ENCODE results near the gene TMEM92.
"Not testable (repeated sequence)": the region's sequence is repeated elsewhere in the genome, so short reads cannot be mapped to it uniquely, and the experiment has no call there.

Gene TMEM92

DNA sequence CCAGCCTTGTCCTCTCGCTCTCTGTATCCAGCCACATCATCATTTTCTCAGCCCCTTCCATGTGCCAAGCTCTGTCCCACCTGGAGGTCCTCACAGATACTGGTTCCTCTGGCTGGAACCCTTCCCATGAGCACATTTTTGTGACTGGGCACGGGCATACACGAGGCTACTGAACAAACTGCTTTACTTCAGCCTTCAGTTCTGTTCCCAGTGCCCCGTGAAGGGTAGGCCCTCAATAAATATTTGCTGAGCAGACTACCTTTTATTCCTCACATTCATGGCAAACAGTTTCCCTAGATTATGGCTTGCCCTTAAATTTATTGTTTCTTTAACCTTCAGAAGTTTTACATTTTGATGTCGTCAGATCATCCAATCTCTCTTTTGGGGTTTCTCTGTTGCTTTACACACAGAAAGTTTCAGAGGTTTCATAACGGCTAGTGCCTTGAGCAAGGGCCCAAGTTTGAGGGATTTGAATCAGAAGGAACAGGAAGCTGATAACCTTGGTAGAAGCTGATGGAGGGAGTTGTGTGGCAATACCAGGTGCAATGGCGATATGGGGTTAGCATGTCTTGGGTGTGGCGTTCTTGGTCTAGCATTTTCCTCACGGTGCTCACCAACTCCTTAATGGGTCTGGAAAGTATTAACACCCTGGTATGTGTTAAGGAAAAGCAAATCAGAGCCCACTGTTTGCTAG lies 27.8 kb downstream of the TMEM92 start:
- no peak for DNase-seq

GRCh38 chr17:50303051-50303450 lies 28.8 kb downstream of the TMEM92 start:
- DNase-seq = no peak

DNA sequence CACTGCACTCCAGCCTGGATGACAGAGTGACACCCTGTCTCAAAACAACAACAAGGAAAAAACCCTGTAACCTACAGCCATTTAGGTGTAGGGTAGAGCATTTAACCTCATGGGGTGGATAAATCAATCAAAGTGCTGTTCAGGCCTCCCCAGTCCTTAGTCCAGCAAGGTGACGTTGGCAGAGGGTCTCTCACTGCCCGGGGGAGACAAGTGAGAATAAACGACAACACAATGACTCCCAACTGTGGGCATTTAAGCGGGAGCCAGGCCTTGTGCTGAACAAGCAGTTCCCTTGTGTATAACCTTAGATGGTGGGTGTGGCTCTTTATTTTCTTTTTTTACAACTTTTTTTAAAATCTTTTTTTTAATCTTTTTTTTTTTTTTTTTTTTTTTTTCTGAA lies 29.3 kb downstream of the TMEM92 start:
- DNase-seq = no peak

DNA sequence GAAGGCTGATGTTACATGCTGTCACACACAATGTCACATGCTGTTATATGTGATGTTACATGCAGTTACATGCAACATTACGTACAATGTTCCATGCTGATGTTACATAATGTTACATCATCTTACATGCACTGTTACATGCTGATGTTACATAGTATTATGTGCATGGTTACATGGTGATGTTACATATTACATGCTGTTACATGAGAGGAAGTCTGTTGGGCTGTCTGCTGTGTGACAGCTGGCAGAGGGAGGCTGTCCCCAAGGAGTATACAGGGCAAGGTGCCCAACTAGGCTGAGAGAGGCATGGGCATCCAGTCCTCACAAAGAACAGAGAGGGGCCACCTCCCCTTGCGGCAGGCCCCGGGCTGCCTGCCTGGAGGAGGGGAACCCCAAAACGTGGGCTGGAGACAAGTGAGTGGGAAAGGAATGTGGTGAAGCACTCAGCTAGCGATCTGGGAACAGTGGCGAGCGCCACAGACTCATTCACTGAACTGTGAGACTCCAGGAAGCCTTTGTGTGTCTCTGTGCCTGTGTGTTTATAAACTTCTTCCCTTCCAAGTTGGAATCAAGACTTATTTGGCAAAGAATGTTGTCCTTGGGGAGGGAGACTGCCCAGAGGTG lies 30.6 kb downstream of the TMEM92 start:
- no peak for DNase-seq

GRCh38 chr17:50307654-50308053 lies 33.4 kb downstream of the TMEM92 start:
- DNase-seq = no peak

GRCh38 chr17:50308666-50309065 lies 34.4 kb downstream of the TMEM92 start:
- no peak for DNase-seq

GRCh38 chr17:50310455-50311111 lies 36.3 kb downstream of the TMEM92 start:
- DNase-seq = no peak

DNA sequence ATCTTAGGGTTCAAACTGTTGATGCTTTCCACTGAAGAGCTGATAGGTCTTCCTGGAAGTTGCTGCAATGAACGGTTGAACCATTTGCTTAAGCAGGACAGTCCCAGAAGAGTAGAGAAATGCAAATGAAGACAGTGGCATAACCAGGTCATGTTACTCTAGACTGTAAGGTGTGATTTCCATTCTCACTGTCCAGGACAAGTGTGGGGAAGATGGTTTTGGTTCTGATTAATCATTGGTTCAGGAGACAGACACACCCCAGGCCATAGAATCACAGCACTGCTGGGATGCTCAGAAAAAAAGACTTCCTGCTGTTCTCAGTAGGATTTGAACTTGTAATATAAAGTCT lies 36.8 kb downstream of the TMEM92 start:
- no peak for DNase-seq

- DNase-seq = no peak
These were observed 37.2 kb downstream of the TMEM92 start for GRCh38 chr17:50311483-50311882.

- DNase-seq = no peak
These were observed 38.0 kb downstream of the TMEM92 start for GRCh38 chr17:50312308-50312707.

GRCh38 chr17:50314456-50315011 lies 40.3 kb downstream of the TMEM92 start:
- DNase-seq = no peak

- no peak for DNase-seq
These were observed 41.8 kb downstream of the TMEM92 start for GRCh38 chr17:50316016-50316587.

DNA sequence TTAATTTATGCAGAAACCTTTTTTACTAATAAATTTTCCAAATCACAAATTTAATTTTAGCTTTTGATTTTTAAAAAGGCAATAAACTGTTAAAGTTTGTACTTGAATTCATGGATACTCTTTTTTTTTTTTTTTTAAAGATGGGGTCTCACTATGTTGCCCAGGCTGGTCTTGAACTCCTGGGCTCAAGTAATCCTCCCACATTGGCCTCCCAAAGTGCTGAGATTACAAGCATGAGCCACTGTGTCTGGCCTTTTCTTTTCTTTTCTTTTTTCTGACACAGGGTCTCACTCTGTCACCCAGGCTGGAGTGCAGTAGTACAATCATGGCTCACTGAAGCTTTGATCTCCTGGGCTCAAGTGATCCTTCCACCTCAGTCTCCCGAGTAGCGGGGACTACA lies 42.4 kb downstream of the TMEM92 start:
- DNase-seq = not testable (repeated sequence)

- no peak for DNase-seq
These were observed 42.9 kb downstream of the TMEM92 start for GRCh38 chr17:50317121-50317520.

DNA sequence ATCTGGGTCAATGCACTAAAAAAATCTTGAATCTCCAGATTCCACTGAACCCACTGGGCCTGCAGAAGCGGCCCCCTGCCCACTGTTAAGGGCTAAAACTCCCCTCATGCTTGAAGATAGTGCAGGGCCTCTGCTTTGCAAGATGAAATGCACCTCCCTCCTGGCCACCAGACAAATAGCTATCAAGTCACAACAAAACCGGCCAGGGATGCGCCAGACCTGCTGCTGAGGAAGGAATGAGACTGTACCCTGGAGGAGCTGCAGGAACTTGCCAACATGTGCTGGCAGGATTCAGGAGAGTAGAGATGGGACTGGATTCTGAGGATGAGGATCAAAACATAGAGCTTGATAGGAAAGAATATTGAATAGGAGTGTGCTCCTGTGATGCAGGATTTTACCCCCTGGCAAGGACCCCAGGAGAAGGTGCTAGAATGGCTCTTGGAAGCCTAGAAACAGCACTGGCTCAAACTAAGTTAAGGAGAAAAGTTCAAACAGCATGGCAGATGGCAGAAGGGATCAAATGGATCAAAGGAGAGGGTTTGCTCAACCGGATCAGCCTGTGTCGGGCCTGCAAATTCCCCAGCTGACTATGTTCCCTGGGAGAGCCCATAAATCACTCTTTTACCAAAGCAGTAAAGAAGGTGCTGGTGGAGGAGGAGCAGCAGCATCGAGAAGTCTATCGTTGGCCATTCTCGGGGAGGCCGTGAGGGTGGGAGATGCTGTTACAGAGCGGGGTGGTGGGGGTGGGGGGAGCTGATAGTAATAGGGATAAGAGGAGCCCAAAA lies 44.4 kb downstream of the TMEM92 start:
- DNase-seq = peak; percentile 78

GRCh38 chr17:50319306-50320004 lies 45.2 kb downstream of the TMEM92 start:
- DNase-seq = no peak

DNA sequence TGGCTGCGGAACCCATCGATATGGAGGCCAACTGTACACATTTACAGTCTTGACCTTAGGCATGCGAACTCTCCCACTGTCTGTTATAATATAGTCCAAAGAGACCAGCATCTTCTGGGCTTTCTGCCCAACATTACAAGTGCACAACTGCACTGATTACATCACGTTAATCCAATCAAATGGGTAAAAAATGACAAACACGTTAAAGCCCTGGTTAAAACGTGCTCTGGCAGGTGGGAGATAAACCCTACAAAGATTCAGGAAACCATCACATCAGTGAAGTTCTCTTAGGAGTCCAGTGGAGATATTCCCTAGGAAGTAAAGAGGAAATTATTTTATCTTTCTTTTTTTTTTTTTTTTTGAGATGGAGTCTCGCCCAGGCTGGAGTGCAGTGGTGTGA lies 48.0 kb downstream of the TMEM92 start:
- no peak for DNase-seq

DNA sequence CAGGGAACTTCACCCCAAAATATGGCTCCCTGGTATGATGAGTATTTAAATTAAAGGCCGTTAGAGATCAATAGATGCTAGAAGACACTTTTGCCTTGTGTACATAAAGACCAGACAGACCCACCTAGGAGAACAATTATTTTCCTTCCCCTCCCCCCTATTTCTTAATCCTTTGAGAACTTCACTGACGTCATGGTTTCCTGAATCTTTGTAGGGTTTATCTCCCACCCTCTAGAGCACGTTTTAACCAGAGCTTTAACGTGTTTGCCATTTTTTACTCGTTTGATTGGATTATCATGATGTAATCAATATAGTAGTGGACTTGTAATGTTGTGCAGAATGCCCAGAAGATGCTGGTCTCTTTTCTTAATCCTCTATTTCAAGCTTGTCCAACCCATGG lies 48.8 kb downstream of the TMEM92 start:
- no peak for DNase-seq

DNA sequence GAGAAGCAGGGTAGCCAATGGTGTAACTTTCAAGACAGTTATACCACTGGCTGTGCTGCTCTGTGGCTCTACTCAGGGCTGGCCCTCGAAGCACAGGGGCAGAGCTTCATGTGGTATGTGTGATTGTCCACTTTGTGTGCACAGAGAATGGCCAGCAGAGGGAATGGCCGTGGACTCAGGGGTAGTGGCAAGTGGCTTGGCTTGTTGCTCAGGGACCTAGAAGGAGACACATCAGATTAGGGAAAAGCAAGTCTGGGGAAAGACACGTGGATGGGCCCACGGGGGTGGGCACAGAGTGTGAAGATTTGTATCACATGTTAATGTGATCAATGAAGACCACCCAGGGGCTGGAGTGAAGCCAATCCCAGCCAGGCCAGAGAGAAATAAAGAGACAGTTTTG lies 51.6 kb downstream of the TMEM92 start:
- DNase-seq = no peak

- DNase-seq = no peak
These were observed 52.6 kb downstream of the TMEM92 start for GRCh38 chr17:50326831-50327364.

- DNase-seq = no peak
These were observed 54.4 kb downstream of the TMEM92 start for GRCh38 chr17:50328363-50329325.

Data from NCI-H524 treated with DMSO at 0.1 percent for 48 hours (cell line).